Mesenchymal stem cell (in vitro differentiated cells and primary cell): ENCODE results near the gene CAMK2G.

ENCODE experiments used
- DNase-seq: peaks from one replicate; pipeline ENCODE4 v3.0.0-alpha.2; 2013
- H2AFZ ChIP-seq: one replicate; pipeline ENCODE4 v1.6.1; 2013; ENCODE audit warnings: low read depth, mild to moderate bottlenecking, control low read depth, inconsistent platforms, low read length, moderate library complexity
- H2AK5ac ChIP-seq: 2 replicates; pipeline ENCODE4 v1.6.1; 2013; ENCODE audit warnings: low read length, moderate library complexity, mild to moderate bottlenecking, inconsistent platforms; ENCODE audit not compliant: severe bottlenecking
- H2BK120ac ChIP-seq: one replicate; pipeline ENCODE4 v1.6.1; 2013; ENCODE audit warnings: low read depth, mild to moderate bottlenecking, inconsistent platforms, low read length, moderate library complexity
- H2BK12ac ChIP-seq, 2 experiments: one replicate each; pipeline ENCODE4 v1.6.1; 2013; ENCODE audit warnings: inconsistent platforms in 2 of 2, low read length in 2 of 2, mild to moderate bottlenecking in 2 of 2, moderate library complexity in 2 of 2, control low read depth in 1 of 2
- H2BK15ac ChIP-seq: one replicate; pipeline ENCODE4 v1.6.1; 2013; ENCODE audit warnings: mild to moderate bottlenecking, low read depth, inconsistent platforms; ENCODE audit not compliant: poor library complexity, severe bottlenecking
- H2BK5ac ChIP-seq: 2 replicates; pipeline ENCODE4 v1.6.1; 2013; ENCODE audit warnings: low read depth, mild to moderate bottlenecking, low read length, control low read depth, inconsistent platforms; ENCODE audit not compliant: poor library complexity, severe bottlenecking
- H3K14ac ChIP-seq, 2 experiments: one replicate each; pipeline ENCODE4 v1.6.1; 2013; ENCODE audit warnings: inconsistent platforms in 2 of 2, low read length in 2 of 2, control low read depth in 1 of 2, mild to moderate bottlenecking in 1 of 2, moderate library complexity in 1 of 2
- H3K18ac ChIP-seq, 2 experiments: one replicate each; pipeline ENCODE4 v1.6.1; 2013; ENCODE audit warnings: inconsistent platforms in 2 of 2, low read length in 2 of 2, control low read depth in 1 of 2, low read depth in 1 of 2, mild to moderate bottlenecking in 1 of 2
- H3K23ac ChIP-seq, 2 experiments: one replicate each; pipeline ENCODE4 v1.6.1; 2013; ENCODE audit warnings: inconsistent platforms in 2 of 2, low read length in 2 of 2, mild to moderate bottlenecking in 2 of 2, moderate library complexity in 2 of 2, control low read depth in 1 of 2
- H3K27ac ChIP-seq: 2 replicates; pipeline ENCODE4 v1.5.1; 2013; ENCODE audit warnings: mild to moderate bottlenecking, moderate library complexity, low read length, control low read depth, inconsistent platforms; ENCODE audit not compliant: poor library complexity, severe bottlenecking
- H3K27me3 ChIP-seq, 2 experiments: 2 replicates each; pipeline versions ENCODE4 v1.6.1 to v1.7.0; 2013; ENCODE audit warnings: low read length in 2 of 2, mild to moderate bottlenecking in 2 of 2, moderate library complexity in 2 of 2, control low read depth in 1 of 2, inconsistent platforms in 1 of 2; ENCODE audit not compliant: control insufficient read depth in 1 of 2, insufficient read depth in 1 of 2
- H3K36me3 ChIP-seq, 2 experiments: 2 replicates each; pipeline versions ENCODE4 v1.6.1 to v1.7.0; 2013; ENCODE audit warnings: low read length in 2 of 2, control low read depth in 1 of 2, inconsistent platforms in 1 of 2, low read depth in 1 of 2, mild to moderate bottlenecking in 1 of 2; ENCODE audit not compliant: insufficient read depth in 2 of 2, control insufficient read depth in 1 of 2
- H3K4ac ChIP-seq, 2 experiments: one replicate each; pipeline ENCODE4 v1.6.1; 2013; ENCODE audit warnings: inconsistent platforms in 2 of 2, low read length in 2 of 2, mild to moderate bottlenecking in 2 of 2, moderate library complexity in 2 of 2, control low read depth in 1 of 2, low read depth in 1 of 2
- H3K4me1 ChIP-seq: 2 replicates; pipeline ENCODE4 v1.6.1; 2013; ENCODE audit warnings: low read depth, low read length, control low read depth; ENCODE audit not compliant: control insufficient read depth, insufficient read depth
- H3K4me2 ChIP-seq: 2 replicates; pipeline ENCODE4 v1.6.1; 2013; ENCODE audit warnings: low read length, mild to moderate bottlenecking, inconsistent platforms; ENCODE audit not compliant: poor library complexity, severe bottlenecking
- H3K4me3 ChIP-seq, 2 experiments: 2 replicates each; pipeline versions ENCODE4 v1.5.1 to v1.7.0; 2013; ENCODE audit warnings: low read length in 2 of 2, mild to moderate bottlenecking in 2 of 2, control low read depth in 1 of 2, low read depth in 1 of 2; ENCODE audit not compliant: insufficient read depth in 1 of 2
- H3K79me1 ChIP-seq: replicated peaks from 2 replicates; pipeline ENCODE4 v1.6.1; 2013; ENCODE audit warnings: mild to moderate bottlenecking, control low read depth, low read length, inconsistent platforms; ENCODE audit not compliant: poor library complexity, severe bottlenecking
- H3K9ac ChIP-seq: 2 replicates; pipeline ENCODE4 v1.7.0; 2013; ENCODE audit warnings: mild to moderate bottlenecking, low read length, moderate library complexity
- H3K9me3 ChIP-seq: 2 replicates; pipeline ENCODE4 v1.7.0; 2013; ENCODE audit warnings: mild to moderate bottlenecking, low read length; ENCODE audit not compliant: control insufficient read depth
- H4K8ac ChIP-seq: one replicate; pipeline ENCODE4 v1.6.1; 2013; ENCODE audit warnings: inconsistent platforms, mild to moderate bottlenecking, low read length, moderate library complexity
- H4K91ac ChIP-seq: one replicate; pipeline ENCODE4 v1.6.1; 2013; ENCODE audit warnings: mild to moderate bottlenecking, low read length, inconsistent platforms
- WGBS: methylation state at CpG from one replicate; pipeline ENCODE4 v1.1.7; 2013; ENCODE audit warnings: mixed read lengths; 5-methylcytosine and 5-hydroxymethylcytosine counted together

CAMK2G gene

DNA sequence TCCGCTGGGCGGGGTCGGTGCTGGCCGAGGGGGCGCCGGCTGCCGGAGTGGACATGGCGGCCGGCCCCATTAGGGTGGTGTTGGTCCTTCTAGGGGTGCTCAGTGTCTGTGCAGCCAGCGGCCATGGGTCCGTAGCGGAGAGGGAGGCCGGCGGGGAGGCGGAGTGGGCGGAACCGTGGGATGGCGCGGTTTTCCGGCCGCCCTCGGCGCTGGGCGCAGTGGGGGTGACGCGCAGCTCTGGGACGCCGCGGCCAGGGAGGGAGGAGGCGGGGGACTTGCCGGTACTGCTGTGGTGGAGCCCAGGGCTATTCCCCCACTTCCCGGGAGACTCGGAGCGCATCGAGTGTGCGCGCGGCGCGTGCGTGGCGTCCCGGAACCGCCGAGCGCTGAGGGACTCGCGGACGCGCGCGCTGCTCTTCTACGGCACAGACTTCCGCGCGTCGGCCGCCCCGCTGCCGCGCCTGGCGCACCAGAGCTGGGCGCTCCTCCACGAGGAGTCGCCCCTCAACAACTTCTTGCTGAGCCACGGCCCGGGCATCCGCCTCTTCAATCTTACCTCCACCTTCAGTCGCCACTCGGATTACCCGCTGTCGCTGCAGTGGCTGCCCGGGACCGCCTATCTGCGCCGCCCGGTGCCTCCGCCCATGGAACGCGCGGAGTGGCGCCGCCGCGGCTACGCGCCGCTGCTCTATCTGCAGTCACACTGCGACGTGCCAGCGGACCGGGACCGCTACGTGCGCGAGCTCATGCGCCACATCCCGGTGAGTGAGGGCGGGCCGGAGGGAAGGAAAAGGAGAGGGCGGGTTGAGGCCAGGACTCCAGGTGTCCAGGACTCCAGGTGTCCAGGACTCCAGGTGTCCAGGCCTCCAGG is 101.8 kb downstream of the CAMK2G start:
- H3K23ac ChIP-seq: peak overlapping the region; percentile 20 to 63
- H3K27me3 ChIP-seq: no peaks in the 10 kb centered on the region
- H3K9ac ChIP-seq: peak overlapping the region; percentile 95
- no peaks in the 10 kb centered on the region for H3K9me3 ChIP-seq
- H3K18ac ChIP-seq: peak overlapping the region; percentile 94 to 98
- peak overlapping the region; percentile 95 for H2BK15ac ChIP-seq
- H3K14ac ChIP-seq: peak overlapping the region in 1 of 2 experiments; percentile 96
- H3K36me3 ChIP-seq: peaks cover 47 to 76% of the 10 kb centered on the region in 2 experiments
- H3K27ac ChIP-seq: peak overlapping the region; percentile 79
- WGBS: under 1% methylated on average over 87 of the region's 101 CpGs
- H2AFZ ChIP-seq: peak overlapping the region; percentile 73
- peak; percentile 87 for DNase-seq
- H4K8ac ChIP-seq: peak overlapping the region; percentile 99
- peak overlapping the region; percentile 91 for H2BK120ac ChIP-seq
- peak overlapping the region in 1 of 2 experiments; percentile 22 for H2BK12ac ChIP-seq
- peak overlapping the region; percentile 82 to 97 for H3K4ac ChIP-seq
- no peak overlapping the region for H2AK5ac ChIP-seq
- peak overlapping the region; percentile 88 to 99 for H3K4me3 ChIP-seq
- peak overlapping the region; percentile 96 for H3K4me2 ChIP-seq
- peak overlapping the region; percentile 83 for H2BK5ac ChIP-seq
- H3K79me1 ChIP-seq: peaks cover 7% of the 10 kb centered on the region
- H3K4me1 ChIP-seq: peaks cover 16% of the 10 kb centered on the region
- H4K91ac ChIP-seq: peak overlapping the region; percentile 99

DNA sequence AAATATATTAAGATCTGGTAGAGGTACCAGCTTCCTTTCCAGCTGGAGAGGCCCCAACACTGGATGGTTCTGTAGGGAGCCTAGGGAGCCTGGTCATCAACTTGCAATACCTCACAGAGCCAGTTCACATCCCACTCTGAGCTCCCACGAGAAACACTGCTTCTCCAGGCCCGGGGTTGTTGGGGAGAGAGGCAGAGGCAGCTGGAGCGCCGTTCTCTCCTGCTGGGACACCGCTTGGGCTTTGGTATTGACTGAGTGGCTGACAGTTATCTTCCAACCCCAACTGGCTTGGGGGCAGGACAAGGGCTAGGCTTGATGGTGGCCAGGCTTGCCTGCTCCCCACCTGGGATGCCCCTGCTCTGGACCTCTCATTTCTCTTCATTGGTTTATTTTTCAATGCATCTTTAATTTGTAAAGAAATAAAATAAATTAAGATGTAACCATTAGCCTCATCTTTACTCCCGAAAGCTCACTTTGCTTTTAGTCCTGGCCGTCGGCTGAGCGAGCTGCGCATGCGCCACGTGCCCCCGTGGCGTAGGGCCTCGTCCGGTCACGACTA is 102.6 kb downstream of the CAMK2G start:
- peak overlapping the region in 1 of 2 experiments; percentile 3 for H2BK12ac ChIP-seq
- peak overlapping the region; percentile 88 to 99 for H3K4me3 ChIP-seq
- H2BK5ac ChIP-seq: peak overlapping the region; percentile 83
- DNase-seq: no peak
- peaks cover 16% of the 10 kb centered on the region for H3K4me1 ChIP-seq
- H3K14ac ChIP-seq: no peak overlapping the region
- H3K4me2 ChIP-seq: no peak overlapping the region
- H3K9ac ChIP-seq: peak overlapping the region; percentile 95
- H2BK120ac ChIP-seq: peak overlapping the region; percentile 91
- H3K79me1 ChIP-seq: peaks cover 9% of the 10 kb centered on the region
- 14% methylated on average over 17 of the region's 17 CpGs for WGBS
- no peaks in the 10 kb centered on the region for H3K27me3 ChIP-seq
- peak overlapping the region; percentile 55 for H4K91ac ChIP-seq
- peaks cover 52 to 75% of the 10 kb centered on the region in 2 experiments for H3K36me3 ChIP-seq
- peak overlapping the region; percentile 56 to 82 for H3K4ac ChIP-seq
- peak overlapping the region in 1 of 2 experiments; percentile 98 for H3K18ac ChIP-seq
- H3K9me3 ChIP-seq: no peaks in the 10 kb centered on the region
- peak overlapping the region; percentile 24 for H3K27ac ChIP-seq
- H2AFZ ChIP-seq: no peak overlapping the region
- H4K8ac ChIP-seq: peak overlapping the region; percentile 99
- no peak overlapping the region for H2AK5ac ChIP-seq
- peak overlapping the region; percentile 95 for H2BK15ac ChIP-seq
- no peak overlapping the region for H3K23ac ChIP-seq

- no peak overlapping the region for H2BK5ac ChIP-seq
- WGBS: 96% methylated on average over 5 of the region's 5 CpGs
- H2BK120ac ChIP-seq: no peak overlapping the region
- peaks cover 11% of the 10 kb centered on the region for H3K4me1 ChIP-seq
- H3K9ac ChIP-seq: no peak overlapping the region
- H2AFZ ChIP-seq: no peak overlapping the region
- no peak overlapping the region for H4K91ac ChIP-seq
- H2AK5ac ChIP-seq: no peak overlapping the region
- no peaks in the 10 kb centered on the region for H3K9me3 ChIP-seq
- H3K4me3 ChIP-seq: no peak overlapping the region
- no peak overlapping the region for H2BK12ac ChIP-seq
- H3K4me2 ChIP-seq: no peak overlapping the region
- no peak overlapping the region for H3K14ac ChIP-seq
- H2BK15ac ChIP-seq: no peak overlapping the region
- no peak for DNase-seq
- H3K36me3 ChIP-seq: peaks cover 66 to 78% of the 10 kb centered on the region in 2 experiments
- no peaks in the 10 kb centered on the region for H3K27me3 ChIP-seq
- no peak overlapping the region for H3K23ac ChIP-seq
- H3K27ac ChIP-seq: no peak overlapping the region
- no peak overlapping the region for H4K8ac ChIP-seq
- no peak overlapping the region for H3K18ac ChIP-seq
- peaks cover 25% of the 10 kb centered on the region for H3K79me1 ChIP-seq
- H3K4ac ChIP-seq: no peak overlapping the region
Measured at GRCh38 chr10:73769396-73769795, 105.0 kb downstream of the CAMK2G start.

GRCh38 chr10:73768881-73769280 is 105.5 kb downstream of the CAMK2G start:
- Histone ChIP-seq H3K27ac (no peak overlapping the region), H3K18ac (no peak overlapping the region), H2BK5ac (no peak overlapping the region), H2BK15ac (no peak overlapping the region), H3K4ac (no peak overlapping the region), H3K4me1 (peaks cover 9% of the 10 kb centered on the region), H3K4me3 (no peak overlapping the region), H3K9me3 (no peaks in the 10 kb centered on the region), H3K9ac (no peak overlapping the region), H3K4me2 (no peak overlapping the region), H2AK5ac (no peak overlapping the region), H3K14ac (no peak overlapping the region), H4K91ac (no peak overlapping the region), H2BK12ac (no peak overlapping the region), H3K23ac (no peak overlapping the region), H4K8ac (no peak overlapping the region), H3K36me3 (peaks cover 70 to 77% of the 10 kb centered on the region in 2 experiments), H3K79me1 (peaks cover 26% of the 10 kb centered on the region), H2AFZ (no peak overlapping the region), H3K27me3 (no peaks in the 10 kb centered on the region), H2BK120ac (no peak overlapping the region)
- 93% methylated on average over 11 of the region's 11 CpGs for WGBS
- DNase-seq: no peak
